Measurements from ENCODE around the gene PSMB3. TPM values are rescaled to one million over a fixed set of nuclear protein-coding genes. Genes with fewer than 3 reads are reported as not detected.

PSMB3 gene
- total and polyA plus RNA-seq, 3 donors from 2014 or later = 111 to 144 (median 113) TPM

DNA sequence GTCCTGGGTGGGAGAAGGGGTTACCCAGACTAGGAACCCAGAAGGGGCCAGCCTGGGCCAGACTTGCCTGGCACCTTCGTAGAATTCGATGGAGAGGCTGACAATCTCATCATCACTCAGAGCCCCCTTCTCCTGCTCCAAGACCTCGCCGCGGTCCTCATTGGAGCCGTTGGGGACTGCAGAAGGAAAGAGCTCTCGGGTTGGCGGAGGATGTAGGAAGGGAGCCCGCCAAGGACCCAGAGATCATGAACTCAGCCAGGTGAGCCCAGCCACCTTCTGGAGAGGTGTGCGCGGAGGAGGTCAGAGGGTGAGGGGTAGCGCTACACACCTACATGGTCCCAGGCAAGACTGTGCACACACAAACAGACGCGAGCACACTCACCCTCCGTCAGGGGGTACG, 13.9 kb upstream of the PSMB3 start:
- no peak overlapping the region for H3K4me3 ChIP-seq
- intact Hi-C loops (cut with DNase I; ENCODE audit: low total_unique reads) = no loop called here
- 93 to 95% methylated on average over 14 to 16 of the region's 16 CpGs for WGBS, 2 donors
- no peak for TF ChIP-seq POLR2A (IDR thresholded peaks at IDR 0.05)
- TF ChIP-seq, protein P1, sequence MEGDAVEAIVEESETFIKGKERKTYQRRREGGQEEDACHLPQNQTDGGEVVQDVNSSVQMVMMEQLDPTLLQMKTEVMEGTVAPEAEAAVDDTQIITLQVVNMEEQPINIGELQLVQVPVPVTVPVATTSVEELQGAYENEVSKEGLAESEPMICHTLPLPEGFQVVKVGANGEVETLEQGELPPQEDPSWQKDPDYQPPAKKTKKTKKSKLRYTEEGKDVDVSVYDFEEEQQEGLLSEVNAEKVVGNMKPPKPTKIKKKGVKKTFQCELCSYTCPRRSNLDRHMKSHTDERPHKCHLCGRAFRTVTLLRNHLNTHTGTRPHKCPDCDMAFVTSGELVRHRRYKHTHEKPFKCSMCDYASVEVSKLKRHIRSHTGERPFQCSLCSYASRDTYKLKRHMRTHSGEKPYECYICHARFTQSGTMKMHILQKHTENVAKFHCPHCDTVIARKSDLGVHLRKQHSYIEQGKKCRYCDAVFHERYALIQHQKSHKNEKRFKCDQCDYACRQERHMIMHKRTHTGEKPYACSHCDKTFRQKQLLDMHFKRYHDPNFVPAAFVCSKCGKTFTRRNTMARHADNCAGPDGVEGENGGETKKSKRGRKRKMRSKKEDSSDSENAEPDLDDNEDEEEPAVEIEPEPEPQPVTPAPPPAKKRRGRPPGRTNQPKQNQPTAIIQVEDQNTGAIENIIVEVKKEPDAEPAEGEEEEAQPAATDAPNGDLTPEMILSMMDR (IDR thresholded peaks at IDR 0.05) = no peak
- H3K4me1 ChIP-seq = peaks cover 49% of the 10 kb centered on the region
- no peaks in the 10 kb centered on the region for H3K27me3 ChIP-seq
- H3K36me3 ChIP-seq (ENCODE audit: low read depth, missing control alignments) = no peaks in the 10 kb centered on the region
- DNase-seq = no peak
- H3K9me3 ChIP-seq = no peaks in the 10 kb centered on the region
- H3K27ac ChIP-seq = no peak overlapping the region

DNA sequence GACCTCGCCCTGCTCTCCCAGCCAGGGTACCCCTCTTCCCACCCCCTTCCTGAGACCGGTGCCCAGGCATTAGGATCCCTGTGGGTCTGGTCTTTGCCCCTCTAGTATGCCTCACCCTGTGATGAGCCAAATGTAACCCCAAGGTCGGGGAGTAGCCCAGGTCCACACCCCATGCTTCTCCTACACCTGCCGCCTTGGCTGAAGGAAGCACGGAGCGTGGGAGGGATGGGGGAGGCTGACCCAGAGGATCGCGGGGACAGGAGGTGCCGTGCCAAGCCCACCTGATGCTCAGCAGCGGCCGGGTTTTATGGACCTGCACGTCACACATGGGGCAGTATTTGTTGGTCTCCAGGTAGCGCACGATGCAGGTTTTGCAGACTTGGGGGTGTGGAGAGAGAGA, 13.2 kb upstream of the PSMB3 start:
- DNase-seq = no peak
- Histone ChIP-seq H3K4me1 (peaks cover 44% of the 10 kb centered on the region), H3K36me3 (ENCODE audit: low read depth, missing control alignments) (no peaks in the 10 kb centered on the region), H3K9me3 (no peaks in the 10 kb centered on the region), H3K27ac (no peak overlapping the region), H3K27me3 (no peaks in the 10 kb centered on the region), H3K4me3 (no peak overlapping the region)
- intact Hi-C loops (cut with DNase I; ENCODE audit: low total_unique reads) = no loop called here
- TF ChIP-seq, protein P1 (IDR thresholded peaks at IDR 0.05) = no peak
- no peak for TF ChIP-seq POLR2A (IDR thresholded peaks at IDR 0.05)
- WGBS, 2 donors = 66 to 91% methylated on average over 10 to 14 of the region's 14 CpGs

DNA sequence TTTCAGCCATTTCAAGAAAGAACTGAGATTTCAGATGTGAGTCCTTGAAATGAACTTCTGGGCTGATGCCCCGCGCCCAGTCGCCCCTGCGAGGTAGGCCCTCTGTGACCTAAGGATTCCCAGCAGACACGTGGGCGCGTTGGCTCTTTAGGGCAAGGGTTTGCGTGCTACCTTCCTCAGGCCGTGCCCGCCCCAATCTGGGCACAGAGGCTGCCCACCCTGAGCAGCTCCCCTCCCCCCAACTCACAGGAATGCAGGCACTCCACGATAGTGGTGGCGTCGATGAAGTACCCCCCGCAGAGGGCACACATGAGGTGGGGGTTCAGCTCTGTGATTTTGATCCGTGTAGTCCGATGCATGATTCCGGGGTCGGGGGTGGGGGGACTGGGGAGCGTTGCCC, 12.5 kb upstream of the PSMB3 start:
- no peak for DNase-seq

DNA sequence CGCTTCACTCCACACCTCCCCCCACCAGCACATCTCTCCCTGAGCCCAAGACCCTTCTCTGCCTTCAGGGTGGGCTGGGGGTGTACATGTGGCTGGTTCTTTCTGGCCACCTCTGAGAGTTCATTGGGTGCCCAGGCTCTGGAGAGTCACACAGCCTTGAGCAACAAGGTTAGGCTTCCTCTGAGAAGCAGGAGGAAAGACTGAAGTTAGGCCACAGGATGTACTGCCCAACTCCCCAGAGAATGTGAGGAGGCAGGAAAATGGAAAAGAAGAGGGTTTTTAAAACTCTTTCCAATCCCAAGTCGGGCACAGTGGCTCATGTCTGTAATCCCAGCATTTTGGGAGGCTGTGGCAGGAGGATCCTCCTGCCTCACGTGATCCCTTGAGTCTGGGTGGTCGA, 11.7 kb upstream of the PSMB3 start:
- DNase-seq = no peak
- H3K27me3 ChIP-seq = no peaks in the 10 kb centered on the region
- intact Hi-C loops (cut with DNase I; ENCODE audit: low total_unique reads) = no loop called here
- WGBS, 2 donors = 65 to 70% methylated on average over 4 of the region's 4 CpGs
- TF ChIP-seq, protein P1 (IDR thresholded peaks at IDR 0.05) = no peak
- no peak for TF ChIP-seq POLR2A (IDR thresholded peaks at IDR 0.05)
- peaks cover 35% of the 10 kb centered on the region for H3K4me1 ChIP-seq
- H3K27ac ChIP-seq = no peak overlapping the region
- no peaks in the 10 kb centered on the region for H3K36me3 ChIP-seq (ENCODE audit: low read depth, missing control alignments)
- no peak overlapping the region for H3K4me3 ChIP-seq
- H3K9me3 ChIP-seq = no peaks in the 10 kb centered on the region

More for the DNA sequence above, 12.5 kb upstream of the PSMB3 start:
- H3K27me3 ChIP-seq = no peaks in the 10 kb centered on the region
- 92 to 93% methylated on average over 9 to 19 of the region's 19 CpGs for WGBS, 2 donors
- TF ChIP-seq POLR2A (IDR thresholded peaks at IDR 0.05) = no peak
- TF ChIP-seq, protein P1 (IDR thresholded peaks at IDR 0.05) = no peak
- H3K4me1 ChIP-seq = peaks cover 36% of the 10 kb centered on the region
- H3K4me3 ChIP-seq = no peak overlapping the region
- H3K27ac ChIP-seq = no peak overlapping the region
- no peaks in the 10 kb centered on the region for H3K36me3 ChIP-seq (ENCODE audit: low read depth, missing control alignments)
- no peaks in the 10 kb centered on the region for H3K9me3 ChIP-seq
- intact Hi-C loops (cut with DNase I; ENCODE audit: low total_unique reads) = no loop called here

DNA sequence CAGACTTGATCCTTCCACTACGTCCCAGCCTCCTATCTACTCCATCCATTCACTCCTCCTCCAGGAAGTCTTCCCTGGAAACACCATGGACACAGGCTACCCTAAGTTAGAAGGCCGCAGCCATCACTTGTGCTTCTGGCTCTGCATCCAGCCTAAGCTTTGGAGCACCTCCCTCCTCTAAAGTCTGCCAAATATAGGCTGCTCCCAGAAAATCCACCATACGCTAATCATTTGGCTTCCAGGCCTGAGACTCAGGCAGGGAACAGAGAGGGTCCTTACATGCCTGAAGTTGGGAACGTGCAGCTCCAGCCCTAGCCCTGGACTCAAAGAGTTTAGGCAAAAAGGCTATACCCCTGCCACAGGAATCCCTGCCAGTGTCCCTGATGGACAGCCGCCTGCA, 11.1 kb upstream of the PSMB3 start:
- TF ChIP-seq, protein P1 (IDR thresholded peaks at IDR 0.05) = no peak
- no peak for TF ChIP-seq POLR2A (IDR thresholded peaks at IDR 0.05)
- 65 to 82% methylated on average over 5 of the region's 5 CpGs for WGBS, 2 donors
- no peaks in the 10 kb centered on the region for H3K27me3 ChIP-seq
- intact Hi-C loops (cut with DNase I; ENCODE audit: low total_unique reads) = no loop called here
- peaks cover 36% of the 10 kb centered on the region for H3K4me1 ChIP-seq
- no peak overlapping the region for H3K4me3 ChIP-seq
- H3K36me3 ChIP-seq (ENCODE audit: low read depth, missing control alignments) = no peaks in the 10 kb centered on the region
- peak overlapping the region in 1 of 2 donors; percentile 68 for H3K27ac ChIP-seq
- no peak for DNase-seq
- no peaks in the 10 kb centered on the region for H3K9me3 ChIP-seq
